Measurements from ENCODE around the gene CLSTN2.

Gene CLSTN2

DNA sequence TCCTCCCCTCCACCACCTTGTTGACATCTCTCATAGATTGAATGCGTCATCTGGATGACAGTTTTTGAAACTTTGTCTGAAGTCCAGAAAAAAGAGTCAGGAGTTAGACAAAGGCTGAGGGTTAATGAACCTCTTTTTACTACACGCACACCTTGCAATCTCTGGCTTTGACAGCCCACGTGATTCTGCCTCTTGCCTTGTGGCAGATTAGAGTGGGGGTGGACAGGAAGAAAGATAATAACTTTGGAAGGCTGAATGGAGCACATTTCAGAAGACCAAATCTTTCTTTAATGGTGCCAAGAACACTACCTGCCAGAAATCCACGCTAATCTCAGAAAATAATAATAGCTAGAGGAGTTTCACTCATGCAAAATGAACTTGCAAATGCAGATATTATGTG lies 415.0 kb downstream of the CLSTN2 start:
- no peak for DNase-seq

DNA sequence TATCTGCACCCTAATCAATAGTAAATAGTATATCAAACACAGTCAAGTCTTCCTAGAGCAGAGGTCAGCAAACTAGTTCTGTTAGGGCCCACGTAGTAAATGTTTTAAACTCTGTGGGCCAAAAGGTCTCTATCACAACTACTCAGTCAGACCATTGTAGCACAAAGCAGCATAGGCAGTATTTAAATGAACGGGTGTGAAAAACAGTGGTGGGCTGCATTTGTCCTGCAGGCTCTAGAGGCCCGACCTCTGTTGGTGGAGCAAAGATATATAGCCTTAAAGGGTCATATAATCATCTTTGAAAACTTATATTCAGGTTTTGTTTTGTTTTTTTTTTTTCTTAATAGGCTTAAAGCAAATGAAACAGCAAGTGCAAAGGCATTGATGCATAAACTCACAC lies 416.5 kb downstream of the CLSTN2 start:
- no peak for DNase-seq

DNA sequence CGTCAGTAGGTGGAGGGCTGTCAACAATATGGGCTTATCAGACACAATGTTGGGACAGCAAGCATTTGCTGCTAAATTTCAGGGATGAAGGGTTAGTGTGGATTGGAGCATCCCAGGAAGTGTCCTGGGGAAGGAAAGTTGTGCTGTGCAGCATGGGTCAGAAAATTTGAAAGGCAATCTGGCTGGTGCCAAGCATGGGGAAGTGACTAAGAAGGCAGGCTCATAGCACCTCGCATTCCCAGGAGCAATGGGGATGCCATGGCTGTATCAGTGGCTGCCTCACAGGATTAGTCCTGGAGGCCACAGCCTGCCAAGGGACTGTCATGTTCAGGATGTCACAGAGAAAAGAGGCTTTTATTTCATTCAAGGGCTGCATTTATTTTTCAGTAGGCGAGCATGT lies 420.5 kb downstream of the CLSTN2 start:
- no peak for DNase-seq

DNA sequence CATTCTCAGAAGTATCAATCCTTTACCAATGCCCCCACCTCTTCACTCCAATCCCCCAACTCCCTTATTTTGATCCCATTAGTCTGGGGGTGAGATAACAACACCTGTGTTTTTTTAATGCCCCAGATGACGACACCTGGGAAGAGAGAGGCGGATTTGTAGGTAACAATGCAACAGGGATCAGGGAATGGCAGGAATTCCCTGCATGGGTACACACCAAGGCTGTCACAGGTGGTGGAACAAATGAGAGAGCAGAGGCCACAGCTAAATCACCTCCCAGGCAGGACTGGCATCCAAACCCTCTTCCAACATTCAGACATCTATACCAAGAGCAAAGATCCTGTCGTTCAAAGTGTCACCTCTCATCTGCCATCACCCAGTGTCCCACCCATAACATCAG lies 423.7 kb downstream of the CLSTN2 start:
- no peak for DNase-seq

DNA sequence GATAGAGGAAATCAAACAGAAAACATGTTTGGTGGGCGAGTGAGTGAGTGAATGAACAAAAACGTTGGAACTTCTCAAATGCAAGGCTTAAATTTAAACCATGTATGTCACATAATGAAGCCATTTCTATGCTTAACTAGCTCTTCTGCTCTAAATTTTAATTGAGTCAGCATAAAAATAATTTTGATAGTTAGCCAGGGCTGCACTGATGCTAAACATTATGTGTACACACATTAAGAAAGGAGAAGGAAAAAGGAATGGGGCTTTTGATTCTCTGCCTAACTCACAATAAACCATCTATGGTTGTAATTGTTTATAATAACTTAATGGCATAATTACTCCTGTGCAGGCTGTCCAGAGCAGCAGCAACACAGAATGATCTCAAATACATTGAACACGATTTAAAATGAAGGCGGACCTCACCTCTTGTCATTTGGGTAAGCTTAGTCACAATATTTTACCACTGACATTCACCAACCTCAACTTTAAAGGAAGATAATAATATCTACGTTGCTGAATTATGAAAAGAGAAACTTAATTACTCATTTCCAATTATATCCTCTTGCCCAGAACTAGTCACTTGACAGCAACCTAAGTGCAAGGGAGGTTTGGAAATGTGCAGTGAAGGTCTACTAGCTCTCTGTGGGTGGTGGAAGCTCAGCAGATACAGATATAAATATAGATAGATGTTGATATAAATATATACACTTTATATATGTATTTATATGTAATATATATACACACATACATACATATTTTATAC lies 424.4 kb downstream of the CLSTN2 start:
- no peak for DNase-seq

DNA sequence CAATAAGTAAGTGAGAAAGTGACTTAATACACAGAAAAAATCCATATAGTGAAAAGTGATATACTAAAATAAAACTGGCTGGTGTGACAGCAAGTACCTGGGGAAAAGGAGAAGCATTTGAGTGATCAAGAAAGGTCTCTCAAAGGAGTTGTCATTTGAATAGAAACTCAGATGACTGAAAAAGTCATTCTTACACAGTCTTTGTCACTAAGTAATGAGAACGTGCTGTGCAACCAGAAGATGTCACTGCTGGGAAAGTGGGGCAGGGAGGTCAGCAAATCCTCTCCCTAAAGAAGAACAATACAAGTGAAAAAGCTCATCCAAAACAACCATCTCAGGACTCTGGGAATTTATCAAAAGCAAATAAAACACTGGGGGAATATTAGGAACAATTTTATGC lies 425.3 kb downstream of the CLSTN2 start:
- DNase-seq, result no peak

DNA sequence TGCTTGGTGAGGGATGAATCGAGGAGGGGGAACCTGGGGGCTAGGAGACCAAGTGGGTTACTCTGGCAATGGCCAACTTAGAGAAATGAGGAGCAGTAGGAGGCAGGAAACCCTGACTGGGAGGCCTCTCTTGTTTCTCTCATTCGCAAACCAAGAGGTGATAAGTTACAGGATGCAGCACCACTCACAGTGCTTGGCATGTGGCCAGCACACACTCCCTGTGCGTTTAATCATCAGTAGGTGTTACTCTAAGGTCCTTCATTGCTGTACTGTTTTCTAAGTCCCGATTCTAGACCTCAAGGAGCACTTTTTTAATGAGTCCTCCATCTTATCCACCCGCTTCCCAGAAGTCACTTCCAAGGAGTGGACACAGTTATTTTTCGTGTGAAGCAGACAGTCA lies 428.8 kb downstream of the CLSTN2 start:
- no peak for DNase-seq

DNA sequence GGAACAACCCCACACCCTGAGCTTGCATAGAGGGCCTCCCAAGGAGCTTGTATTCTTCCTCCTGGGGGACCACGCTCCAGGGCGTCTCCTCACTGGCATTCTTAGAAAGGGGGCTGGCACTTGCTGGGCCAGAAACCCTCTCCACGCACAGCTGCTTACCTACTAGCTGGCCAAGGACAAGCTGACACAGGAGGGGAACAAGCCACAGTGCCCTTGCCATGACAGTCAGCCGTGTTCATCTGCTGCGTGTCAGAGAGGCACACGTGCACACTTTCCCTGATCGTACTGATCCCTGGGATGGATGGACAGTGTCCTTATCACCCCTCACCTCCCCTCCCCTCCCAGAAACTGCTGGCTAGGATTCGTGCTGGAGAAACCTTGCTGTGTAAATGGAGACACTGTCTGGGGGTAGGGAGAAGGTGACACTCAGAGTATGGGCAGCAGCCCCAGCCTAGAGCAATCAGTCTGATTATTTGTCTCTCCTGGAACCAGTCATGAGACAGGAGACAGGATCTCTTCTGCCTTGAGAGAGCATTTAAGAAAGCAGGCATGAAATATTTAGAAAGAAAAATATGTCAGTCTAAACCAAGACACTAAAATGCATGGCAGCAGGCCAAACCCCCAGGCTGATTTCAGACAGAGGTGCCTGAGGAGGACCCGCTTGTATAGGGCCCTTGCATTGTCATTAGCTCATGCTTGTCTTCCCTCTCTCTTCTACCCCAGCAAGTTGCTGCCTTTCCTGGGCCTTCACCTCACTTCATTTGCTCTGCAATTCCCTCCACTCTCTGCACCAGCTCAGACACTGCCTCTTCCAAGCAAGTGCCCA lies 431.1 kb downstream of the CLSTN2 start:
- DNase-seq, result no peak

DNA sequence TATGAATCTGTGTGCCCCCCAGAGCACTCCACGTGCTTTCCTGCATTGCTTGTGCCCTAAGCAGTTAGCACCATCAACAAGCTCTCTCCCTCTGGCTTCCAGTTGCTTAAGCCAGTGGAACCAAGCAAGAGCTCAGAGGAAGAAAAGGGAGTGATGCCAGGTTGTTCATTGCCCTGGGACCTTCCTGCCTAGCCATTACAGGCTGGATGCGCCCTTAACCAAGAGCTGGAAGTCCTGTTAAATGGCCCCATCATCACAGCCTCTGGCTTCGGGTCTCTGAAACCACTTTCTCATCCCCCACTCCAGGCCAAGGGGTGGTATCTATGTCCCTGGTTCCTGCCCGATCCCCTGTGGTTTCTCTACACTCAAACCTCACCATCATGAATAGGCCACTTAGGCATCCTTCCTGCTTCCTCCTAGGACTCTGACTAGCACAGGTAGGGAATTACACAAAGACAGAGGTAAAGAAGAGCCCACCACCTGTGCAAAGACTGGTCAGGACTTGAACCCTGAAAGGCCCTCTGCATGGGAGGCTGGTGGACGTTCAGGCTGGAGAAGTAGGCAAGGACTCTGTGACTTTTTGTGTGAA lies 433.3 kb downstream of the CLSTN2 start:
- DNase-seq, result no peak

DNA sequence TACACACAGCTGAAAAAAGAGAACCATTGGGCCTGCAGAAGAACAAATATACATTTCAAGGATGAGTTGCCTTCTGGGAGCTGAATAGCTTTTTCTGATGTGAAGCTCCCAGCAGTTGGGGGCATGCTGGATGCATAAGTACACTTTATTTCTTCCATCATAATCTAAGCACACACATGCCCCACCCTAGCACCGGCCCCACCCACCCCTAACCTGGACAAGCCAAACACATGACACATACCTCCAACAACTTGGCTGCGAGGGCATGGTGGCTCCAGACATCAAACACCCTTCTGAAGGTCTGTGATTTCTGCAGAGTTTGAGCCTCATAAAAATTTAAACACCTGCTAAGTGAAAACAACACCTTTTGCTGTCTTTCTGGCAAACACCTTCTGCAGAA lies 435.7 kb downstream of the CLSTN2 start:
- no peak for DNase-seq

DNA sequence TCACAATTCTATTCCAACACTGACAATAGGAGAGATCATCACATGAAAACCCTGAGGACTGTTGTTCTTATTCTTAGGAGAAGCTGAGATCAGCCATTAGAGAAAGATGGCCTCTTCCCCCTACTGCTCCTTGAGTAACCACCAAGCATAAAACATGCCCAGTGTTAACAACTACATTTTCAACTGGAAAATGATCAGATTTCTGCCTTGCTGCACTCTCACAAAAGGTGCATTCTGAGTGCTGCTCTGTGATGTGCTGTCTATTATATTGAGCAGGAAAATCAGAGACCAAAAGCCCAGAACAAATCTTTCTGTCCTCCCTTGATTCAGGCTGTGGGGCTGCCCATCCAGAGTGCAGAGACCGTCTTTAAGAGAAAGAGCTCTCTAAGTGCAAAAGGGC lies 438.2 kb downstream of the CLSTN2 start:
- no peak for DNase-seq

DNA sequence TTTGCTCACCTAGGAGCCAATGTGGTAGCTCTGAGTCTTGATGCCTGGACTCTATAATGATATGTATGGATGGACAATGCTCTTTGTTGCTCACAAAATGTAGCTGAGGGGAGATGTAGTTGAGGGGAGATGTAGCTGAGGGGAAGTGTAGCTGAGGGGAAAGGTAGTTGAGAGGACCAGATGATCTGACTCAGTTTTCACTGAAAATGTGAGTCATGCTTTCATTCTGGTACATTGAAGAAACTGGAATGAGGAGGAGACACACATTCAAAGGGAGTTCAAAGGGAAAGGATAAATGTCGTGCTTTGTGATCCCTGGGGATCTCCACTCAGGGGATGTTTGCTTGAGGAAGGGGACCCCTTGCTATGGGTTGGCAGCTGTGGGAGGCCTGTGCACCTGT lies 440.0 kb downstream of the CLSTN2 start:
- DNase-seq, result no peak

DNA sequence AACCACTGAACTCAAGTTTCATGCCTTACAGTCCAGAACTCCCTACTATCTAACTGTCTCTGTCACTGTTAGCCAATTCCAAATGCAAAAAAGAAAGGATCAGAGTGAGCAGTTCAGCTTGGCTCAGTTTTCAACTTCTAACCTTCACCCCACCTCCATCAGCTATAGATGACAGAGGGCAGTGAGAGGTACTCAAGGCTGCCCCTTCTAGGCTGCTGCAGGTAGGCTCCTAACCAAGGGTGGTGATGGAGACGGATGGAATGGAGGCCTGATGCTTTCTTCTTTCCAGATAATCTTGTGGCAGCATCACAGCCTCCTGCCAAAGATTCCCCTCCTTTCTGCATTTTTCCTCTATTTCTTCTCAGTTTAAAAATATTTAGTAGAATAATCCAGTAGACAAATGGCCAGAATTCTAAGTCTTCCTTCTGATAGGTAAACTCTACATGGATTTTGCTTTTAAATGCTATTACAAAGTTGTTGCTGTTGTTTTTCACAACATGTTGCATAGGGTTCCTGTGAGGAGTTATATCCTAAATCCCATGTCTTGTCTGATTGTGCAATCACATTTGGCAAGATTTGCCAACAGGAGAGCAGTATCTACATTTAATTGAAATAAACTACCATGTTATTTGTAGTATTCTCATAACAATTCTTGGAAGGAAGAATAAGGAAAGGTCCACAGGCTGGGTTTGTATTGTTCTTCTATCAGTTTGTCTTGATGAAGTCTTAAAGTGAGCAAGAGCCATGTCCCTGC lies 441.3 kb downstream of the CLSTN2 start:
- no peak for DNase-seq

DNA sequence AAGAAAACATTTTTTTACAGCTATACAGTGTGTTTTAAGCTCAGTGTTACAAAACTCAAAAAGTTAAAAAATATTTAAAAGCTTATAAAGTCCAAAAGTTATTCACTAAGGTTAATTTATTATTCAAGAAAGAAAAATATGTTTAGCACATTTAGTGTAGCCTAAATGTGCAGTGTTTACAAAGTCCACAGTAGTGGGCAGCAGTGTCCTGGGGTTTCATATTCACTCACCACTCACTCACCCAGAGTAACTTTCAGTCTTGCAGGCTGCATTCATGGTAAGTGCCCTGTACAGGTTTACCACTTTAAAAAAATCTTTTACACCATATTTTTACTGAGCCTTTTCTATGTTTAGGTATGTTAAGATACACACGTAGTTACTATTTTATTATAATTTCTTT lies 442.7 kb downstream of the CLSTN2 start:
- DNase-seq, result no peak

DNA sequence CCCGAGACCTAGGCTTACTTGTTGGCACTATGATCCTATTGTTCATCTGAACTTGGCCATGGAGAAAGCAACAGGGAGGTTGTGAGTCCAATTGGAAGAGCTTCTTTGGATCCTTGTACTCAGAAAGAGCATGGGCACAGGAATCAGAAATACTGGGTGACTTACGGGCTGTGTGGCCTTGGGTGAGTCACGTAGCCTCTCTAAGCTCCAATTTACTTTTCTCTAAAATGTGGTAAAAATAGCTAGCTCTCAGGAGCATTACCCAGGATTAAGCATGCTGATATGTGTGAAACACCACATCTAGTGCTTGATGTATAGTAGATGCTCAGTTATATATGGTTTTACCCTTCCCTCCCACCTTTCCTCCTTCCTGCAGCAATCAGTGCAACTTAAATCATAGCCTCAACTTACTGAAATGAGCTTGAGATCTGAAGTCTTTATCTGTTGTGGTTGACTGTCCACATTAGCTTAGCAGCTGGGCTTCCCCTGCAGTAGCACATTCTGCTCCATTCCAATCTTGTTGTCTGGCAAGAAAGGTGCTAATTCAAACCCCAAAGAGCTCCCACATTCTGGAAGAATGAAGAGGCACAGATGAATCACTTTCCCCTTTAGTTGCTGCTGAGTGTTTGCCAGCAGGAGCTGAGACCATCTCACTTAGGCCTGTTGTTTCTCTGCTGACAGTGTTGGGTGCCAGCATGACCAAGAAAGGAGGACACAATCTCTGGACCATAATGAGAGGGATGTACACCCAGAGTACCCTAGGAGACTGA lies 443.8 kb downstream of the CLSTN2 start:
- no peak for DNase-seq

DNA sequence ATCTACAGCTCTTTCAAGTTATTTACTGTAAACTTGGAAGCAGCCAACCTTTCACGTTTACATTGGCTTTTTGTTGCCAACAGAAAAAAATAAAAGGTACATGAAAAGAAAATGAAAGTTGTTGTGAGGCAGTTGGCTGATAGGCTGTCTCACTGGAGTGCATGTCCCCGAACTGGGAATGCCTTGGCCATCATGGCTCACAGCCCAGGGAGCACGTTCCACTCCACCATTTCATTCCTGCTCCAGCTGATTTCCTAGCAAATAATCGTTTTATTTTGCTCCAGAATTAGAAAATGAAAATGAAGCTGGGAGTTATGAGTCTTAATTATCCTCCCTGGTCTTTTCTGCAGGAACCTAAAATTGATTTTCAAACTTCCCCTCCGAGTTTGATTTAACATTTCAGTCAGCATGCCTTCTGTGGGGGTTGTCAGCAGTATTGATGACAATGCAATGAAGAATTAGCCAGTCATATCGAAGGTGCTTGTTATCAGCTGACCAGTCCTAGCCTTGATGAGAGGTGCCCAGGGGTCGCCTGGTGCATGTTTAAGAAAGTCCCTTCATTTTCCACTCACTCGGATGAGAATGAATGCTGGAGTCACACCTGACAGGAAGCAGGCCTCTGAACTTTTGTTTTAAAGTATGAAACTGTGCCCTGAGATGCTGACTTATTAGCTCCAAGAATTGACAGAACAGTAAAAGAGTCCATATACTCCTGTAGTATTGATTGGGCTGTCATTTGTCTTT lies 449.2 kb downstream of the CLSTN2 start:
- no peak for DNase-seq

DNA sequence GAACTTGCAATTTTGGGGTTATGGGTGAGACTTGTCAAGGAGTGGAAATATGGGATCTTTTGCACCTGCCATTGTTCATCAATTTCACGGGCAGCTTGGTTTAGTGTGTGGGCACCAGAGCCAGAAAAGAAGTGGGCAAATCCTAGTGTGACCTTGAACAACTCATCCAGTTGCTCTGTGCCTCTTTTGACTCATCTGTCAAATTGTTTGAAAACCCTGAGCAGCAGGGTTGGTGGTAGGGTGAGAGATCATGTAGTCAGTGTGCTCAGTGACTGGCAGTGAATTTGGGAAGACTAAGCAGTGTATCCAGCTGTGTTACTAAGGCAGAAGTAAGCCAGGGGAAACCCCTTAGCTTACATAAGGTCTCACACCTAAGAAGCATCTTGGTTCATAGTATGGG lies 449.9 kb downstream of the CLSTN2 start:
- no peak for DNase-seq

DNA sequence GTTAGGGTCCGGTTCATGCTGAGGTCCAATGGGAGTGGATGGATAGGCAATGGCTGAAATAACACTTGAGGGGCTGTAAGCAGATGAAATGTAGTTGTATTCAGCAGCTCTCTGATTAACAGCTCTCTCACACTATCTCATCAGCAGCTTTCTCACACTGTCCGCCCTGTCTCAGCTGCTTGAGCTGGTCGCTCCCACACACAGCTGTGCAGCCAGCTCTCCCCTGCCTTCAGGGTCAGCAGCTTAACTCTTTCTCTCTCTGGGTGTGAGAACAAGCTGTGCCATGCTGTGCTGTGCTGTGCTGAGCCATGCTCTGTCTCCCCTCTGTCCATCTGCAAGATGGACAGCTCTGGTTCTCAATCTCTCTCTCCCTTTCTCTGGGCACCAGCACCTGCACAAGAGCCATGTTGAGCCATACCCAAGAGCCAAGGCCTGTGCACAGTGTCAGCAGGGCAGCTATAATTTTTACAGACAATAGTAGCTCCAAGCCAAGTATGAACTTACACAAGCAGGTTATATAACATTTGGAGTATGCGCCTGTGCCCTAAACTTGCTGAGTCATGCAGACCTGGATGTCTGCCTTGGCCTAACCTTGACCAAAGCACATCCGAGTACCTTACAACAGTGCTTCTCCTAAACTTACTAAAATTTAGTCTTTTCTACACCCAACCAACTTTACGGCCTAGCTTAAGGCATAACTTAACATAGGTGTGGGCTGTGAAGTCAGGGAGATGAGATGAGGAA lies 451.5 kb downstream of the CLSTN2 start:
- no peak for DNase-seq

DNA sequence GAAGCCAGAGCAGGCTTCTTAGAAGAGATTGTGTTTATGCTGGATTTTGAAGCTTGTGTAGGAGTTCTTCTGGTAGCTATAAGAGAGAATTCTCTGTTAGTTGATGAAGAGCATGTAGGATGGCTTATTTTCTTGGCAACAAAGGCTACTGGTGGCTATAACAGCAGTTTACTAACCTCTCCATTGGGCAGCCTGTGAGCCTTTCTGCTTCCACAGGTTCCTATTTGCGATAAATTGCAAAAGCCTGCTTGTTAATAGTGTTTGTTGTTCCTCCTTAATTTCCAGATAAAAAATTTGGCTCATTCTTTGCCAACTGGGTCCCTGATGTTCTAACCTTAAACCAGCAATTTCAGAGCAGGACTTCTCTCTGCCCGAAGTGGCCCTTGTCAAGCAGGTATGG lies 452.3 kb downstream of the CLSTN2 start:
- no peak for DNase-seq

DNA sequence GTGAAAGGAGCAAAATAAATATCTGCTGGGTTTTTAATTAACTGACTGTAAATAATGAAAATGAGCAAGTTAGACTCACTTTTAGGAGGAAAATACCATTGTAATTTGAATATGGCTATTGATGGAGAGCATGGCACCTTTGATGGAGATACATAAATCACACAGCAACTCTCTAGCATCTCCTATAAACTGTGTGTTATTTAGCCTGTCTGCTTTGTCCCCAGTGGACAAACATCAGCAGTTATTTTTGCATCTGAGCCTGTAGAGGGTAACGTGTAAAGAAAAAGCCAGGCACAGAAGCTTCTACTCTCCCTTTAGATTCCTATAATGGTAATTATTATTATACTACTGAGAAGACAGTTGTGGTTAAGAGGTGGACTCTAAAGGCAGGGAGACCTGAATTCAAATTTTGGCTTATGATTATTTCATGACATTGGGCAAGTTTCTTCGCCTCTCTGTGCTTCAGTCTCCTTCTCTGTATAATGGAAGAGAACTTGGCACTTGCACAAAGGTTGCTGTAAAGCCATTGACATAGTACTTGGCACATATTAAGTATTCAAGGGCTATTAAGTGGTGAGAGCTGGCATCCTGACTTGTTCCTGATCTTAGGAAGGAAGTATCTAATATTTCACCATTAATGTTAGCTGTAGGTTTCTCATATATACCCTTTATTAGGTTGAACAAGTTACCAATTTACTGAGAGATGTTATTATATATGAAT lies 453.4 kb downstream of the CLSTN2 start:
- DNase-seq, result no peak

Data from 8988T (cell line).